HepG2 (cell line): ENCODE results near the gene LRRC55. TPM values are rescaled to one million over a fixed set of nuclear protein-coding genes. Genes with fewer than 3 reads are reported as not detected.

ENCODE experiments used
- ATAC-seq: fragments of 200-7000 bp; cut with Tn5 transposase; 3 replicates; pipeline ENCODE4 v1.9.1; 2020; ENCODE audit warnings: mild to moderate bottlenecking, moderate library complexity
- BruUV-seq: library from RNA; stranded (reverse); fragments of 400-500 nt; replicated peaks from 2 replicates; lab custom pipeline; 2021; lab: Mats Ljungman, UMichigan
- CTCF ChIA-PET: fragments of 300-600 bp; formaldehyde crosslinking; extraction: SDS; loops from one replicate; lab custom pipeline; 2021; ENCODE audit warnings: low total read pairs, inconsistent platforms, low intra/inter-chr PET ratio; lab: Yijun Ruan, JAX
- POLR2A ChIA-PET: fragments of 350-600 bp; sonication (Branson Sonifier 250); formaldehyde crosslinking; loops from one replicate; lab custom pipeline; 2020; ENCODE audit warnings: antibody characterized with exemption, inconsistent platforms; lab: Yijun Ruan, JAX
- DNase-seq: peaks from one replicate; pipeline ENCODE4 v3.0.0-alpha.2; 2015; ENCODE audit warnings: low spot score
- FAIRE-seq: peaks from 3 replicates; lab custom pipeline; 2011; peaks lifted over from hg19 to GRCh38; lab: Jason Lieb, UNC
- H2AFZ ChIP-seq: one replicate; pipeline ENCODE4 v1.6.1; 2011; ENCODE audit warnings: low read length, inconsistent platforms
- H3K27ac ChIP-seq: fragments of 300-600 bp; 3 replicates; pipeline ENCODE4 v1.8.0; 2011; ENCODE audit warnings: mixed run types, mild to moderate bottlenecking, mixed read lengths, low read length, inconsistent platforms; ENCODE audit not compliant: insufficient read depth; ENCODE audit errors: extremely low read length
- H3K27me3 ChIP-seq, 2 experiments: fragments of 200-600 bp in 1 of 2; 2 replicates in 1 of 2; 3 replicates in 1 of 2; pipeline versions ENCODE4 v1.6.0 to v1.8.0; 2011; ENCODE audit warnings: low read length in 2 of 2, mild to moderate bottlenecking in 2 of 2, moderate library complexity in 2 of 2, inconsistent platforms in 1 of 2; ENCODE audit not compliant: insufficient read depth in 2 of 2, control insufficient read depth in 1 of 2
- H3K36me3 ChIP-seq, 2 experiments: fragments of 200-600 bp in 1 of 2; replicated peaks in 1 of 2; 2 replicates in 1 of 2; 3 replicates in 1 of 2; pipeline versions ENCODE4 v1.5.1 to v1.8.0; 2011; ENCODE audit warnings: low read length in 2 of 2, inconsistent platforms in 1 of 2; ENCODE audit not compliant: insufficient read depth in 2 of 2, control insufficient read depth in 1 of 2
- H3K4me1 ChIP-seq: 2 replicates; pipeline ENCODE4 v1.5.1; 2012; ENCODE audit warnings: low read length, inconsistent platforms; ENCODE audit not compliant: insufficient read depth
- H3K4me2 ChIP-seq: 2 replicates; pipeline ENCODE4 v1.6.0; 2011; ENCODE audit warnings: low read depth, low read length, inconsistent platforms
- H3K4me3 ChIP-seq, 3 experiments: fragments of 200-600 bp in 1 of 3; sonication (generic), shearing (Covaris generic) in 1 of 3; replicated peaks in 1 of 3; 2 replicates each; pipeline ENCODE4 v1.5.1; 2011 to 2016; ENCODE audit warnings: low read length in 3 of 3, inconsistent platforms in 2 of 3, low read depth in 2 of 3, mild to moderate bottlenecking in 2 of 3, control low read depth in 1 of 3, mixed read lengths in 1 of 3; ENCODE audit not compliant: insufficient read depth in 1 of 3
- H3K79me2 ChIP-seq: one replicate; pipeline ENCODE4 v1.6.1; 2011; ENCODE audit warnings: low read length, inconsistent platforms; ENCODE audit not compliant: insufficient read depth
- H3K9ac ChIP-seq: 2 replicates; pipeline ENCODE4 v1.6.0; 2011; ENCODE audit warnings: mild to moderate bottlenecking, low read depth, low read length, inconsistent platforms; ENCODE audit not compliant: insufficient read depth
- H3K9me3 ChIP-seq: 2 replicates; pipeline ENCODE4 v1.5.1; 2012; ENCODE audit warnings: mild to moderate bottlenecking, low read length
- H4K20me1 ChIP-seq: 2 replicates; pipeline ENCODE4 v1.6.0; 2011; ENCODE audit warnings: inconsistent platforms, mild to moderate bottlenecking, low read length, moderate library complexity; ENCODE audit not compliant: insufficient read depth
- GMEB2 ChIP-seq: IDR thresholded peaks from 2 replicates; pipeline ENCODE4 v1.6.1; 2016; ENCODE audit warnings: missing biosample characterization, missing genetic modification reagents, low read depth
- PAXIP1 ChIP-seq: sonication (generic); formaldehyde crosslinking; conservative IDR thresholded peaks from 2 replicates; pipeline ENCODE4 v1.4.0; 2020; ENCODE audit warnings: mild to moderate bottlenecking, missing genetic modification reagents, moderate library complexity
- PPARG ChIP-seq: conservative IDR thresholded peaks from 2 replicates; pipeline ENCODE4 v1.6.1; 2016; ENCODE audit warnings: missing biosample characterization, missing genetic modification reagents
- PRPF4 ChIP-seq: fragments of 200-400 bp; formaldehyde crosslinking; IDR thresholded peaks from 2 replicates; pipeline ENCODE4 v1.6.1; 2016; ENCODE audit warnings: low read length, low read depth; ENCODE audit not compliant: poor library complexity, severe bottlenecking
- ZNF33A ChIP-seq: sonication (generic); formaldehyde crosslinking; IDR thresholded peaks from 2 replicates; pipeline ENCODE4 v1.5.1; 2020; ENCODE audit warnings: missing genetic modification reagents, mild to moderate bottlenecking, moderate library complexity, borderline replicate concordance
- ZNF720 ChIP-seq: sonication (generic); formaldehyde crosslinking; IDR thresholded peaks from 2 replicates; pipeline ENCODE4 v1.4.0; 2020; ENCODE audit warnings: missing genetic modification reagents
- WGBS: methylation state at CpG from one replicate; pipeline ENCODE4 v1.1.6; 2017; ENCODE audit warnings: low lambda C conversion rate; 5-methylcytosine and 5-hydroxymethylcytosine counted together
- in situ Hi-C: cut with HindIII; loops from 2 replicates; pipeline ENCODE4 v1.10.0; 2017; ENCODE audit warnings: low pct_unique_long_range_greater_than_20kb; ENCODE audit not compliant: extremely low pct_ligation_motif_present
- intact Hi-C: fragments of 100-400 bp; cut with micrococcal nuclease; formaldehyde crosslinking; loops from one replicate; pipeline ENCODE4 v1.10.0; 2022; ENCODE audit not compliant: unreplicated experiment
- polyA plus RNA-seq, 8 experiments: library from polyadenylated mRNA; depleted of rRNA in 3 of 8; stranded (reverse) in 7 of 8; unstranded in 1 of 8; fragments of >200 nt; fragmentation: Illumina TruSeq in 4 of 8; extraction: Trizol in 4 of 8; gene quantifications; 2 replicates each; pipeline versions ENCODE4 v1.2.1 to v1.2.3, GENCODE V29; 2011 to 2016; ENCODE audit warnings: low read depth in 4 of 8, missing spikeins in 1 of 8, mixed read lengths in 1 of 8; ENCODE audit not compliant: insufficient read depth in 1 of 8
- total RNA-seq, 5 experiments: library from RNA; depleted of rRNA; stranded (reverse); fragments of >200 nt; fragmentation: Illumina TruSeq; extraction: Trizol; gene quantifications; 2 replicates each; pipeline ENCODE4 v1.2.3, GENCODE V29; 2016; ENCODE audit warnings: low read depth in 1 of 5
- TF ChIP-seq, protein P1 (sequence below): sonication (generic); formaldehyde crosslinking; IDR thresholded peaks from 2 replicates; pipeline ENCODE4 v1.4.0; 2020; ENCODE audit warnings: missing genetic modification reagents, mild to moderate bottlenecking, borderline replicate concordance
- TF ChIP-seq, protein P2 (sequence below): IDR thresholded peaks from 2 replicates; pipeline ENCODE4 v1.6.1; 2012; ENCODE audit warnings: low read depth, low read length, improper control_type of control experiment
- TF ChIP-seq, protein P3 (sequence below): sonication (generic); formaldehyde crosslinking; IDR thresholded peaks from 2 replicates; pipeline ENCODE4 v1.4.0; 2020; ENCODE audit warnings: mild to moderate bottlenecking, low read depth, missing genetic modification reagents

The LRRC55 gene
- total and polyA plus RNA-seq, 2 of the 13 experiments (the other 11 are each of a cell fraction or from before 2014, with no cell fraction given): not detected

DNA sequence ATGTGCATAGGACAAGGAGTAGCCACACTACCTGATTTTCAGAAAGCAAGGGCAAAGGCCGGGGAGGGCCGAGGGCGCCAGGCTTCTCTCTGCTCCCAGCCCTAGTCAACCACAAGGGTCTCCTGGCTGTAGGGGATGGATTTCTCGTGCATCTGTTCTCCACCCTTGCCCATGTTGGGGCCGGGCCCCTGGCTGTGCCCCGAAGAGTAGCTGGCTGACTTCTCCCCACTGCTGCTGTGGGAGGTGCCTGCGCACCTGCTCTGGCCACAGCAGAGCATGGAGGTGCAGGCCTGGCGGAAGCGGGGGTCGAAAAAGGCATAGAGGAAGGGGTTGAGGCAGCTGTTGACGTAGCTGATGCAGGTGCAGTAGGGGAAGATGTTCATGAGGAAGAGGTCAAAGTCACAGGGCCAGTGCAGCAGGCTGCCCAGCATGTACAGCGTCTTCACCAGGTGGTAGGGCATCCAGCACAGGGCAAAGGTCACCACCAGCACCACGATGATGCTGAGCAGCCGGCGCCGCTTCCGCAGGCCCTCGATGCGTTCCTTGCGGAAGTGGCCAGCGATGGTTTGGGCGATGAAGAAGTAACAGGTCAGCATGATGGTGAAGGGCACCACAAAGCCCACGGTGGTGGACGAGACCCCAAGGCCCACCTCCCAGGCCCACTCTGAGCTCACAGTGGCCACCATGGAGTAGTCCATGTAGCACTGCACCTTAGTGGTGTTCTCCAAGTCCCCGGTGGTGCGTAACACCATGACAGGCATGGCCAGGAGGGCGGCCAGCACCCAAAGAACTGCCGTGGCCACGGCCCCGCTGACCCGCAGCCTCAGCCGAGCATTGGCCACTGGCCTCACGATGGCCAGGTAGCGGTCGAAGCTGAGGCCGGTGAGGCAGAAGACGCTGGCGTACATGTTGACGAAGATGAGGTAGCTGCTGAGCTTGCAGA lies 54.3 kb downstream of the LRRC55 start (continued):
- TF ChIP-seq, protein P1, sequence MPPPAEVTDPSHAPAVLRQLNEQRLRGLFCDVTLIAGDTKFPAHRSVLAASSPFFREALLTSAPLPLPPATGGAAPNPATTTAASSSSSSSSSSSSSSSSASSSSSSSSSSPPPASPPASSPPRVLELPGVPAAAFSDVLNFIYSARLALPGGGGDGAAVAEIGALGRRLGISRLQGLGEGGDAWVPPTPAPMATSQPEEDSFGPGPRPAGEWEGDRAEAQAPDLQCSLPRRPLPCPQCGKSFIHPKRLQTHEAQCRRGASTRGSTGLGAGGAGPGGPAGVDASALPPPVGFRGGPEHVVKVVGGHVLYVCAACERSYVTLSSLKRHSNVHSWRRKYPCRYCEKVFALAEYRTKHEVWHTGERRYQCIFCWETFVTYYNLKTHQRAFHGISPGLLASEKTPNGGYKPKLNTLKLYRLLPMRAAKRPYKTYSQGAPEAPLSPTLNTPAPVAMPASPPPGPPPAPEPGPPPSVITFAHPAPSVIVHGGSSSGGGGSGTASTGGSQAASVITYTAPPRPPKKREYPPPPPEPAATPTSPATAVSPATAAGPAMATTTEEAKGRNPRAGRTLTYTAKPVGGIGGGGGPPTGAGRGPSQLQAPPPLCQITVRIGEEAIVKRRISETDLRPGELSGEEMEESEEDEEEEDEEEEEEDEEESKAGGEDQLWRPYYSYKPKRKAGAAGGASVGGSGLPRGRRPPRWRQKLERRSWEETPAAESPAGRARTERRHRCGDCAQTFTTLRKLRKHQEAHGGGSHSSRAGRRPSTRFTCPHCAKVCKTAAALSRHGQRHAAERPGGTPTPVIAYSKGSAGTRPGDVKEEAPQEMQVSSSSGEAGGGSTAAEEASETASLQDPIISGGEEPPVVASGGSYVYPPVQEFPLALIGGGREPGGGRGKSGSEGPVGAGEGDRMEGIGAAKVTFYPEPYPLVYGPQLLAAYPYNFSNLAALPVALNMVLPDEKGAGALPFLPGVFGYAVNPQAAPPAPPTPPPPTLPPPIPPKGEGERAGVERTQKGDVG (CRISPR knock-in tag): no peak
- TF ChIP-seq GMEB2 (CRISPR knock-in tag): no peak
- TF ChIP-seq ZNF33A (CRISPR knock-in tag): no peak

- Histone ChIP-seq H3K9ac (no peak within 1 kb of the TSS), H2AFZ (no peak within 1 kb of the TSS), H3K36me3 (no peaks in the 10 kb centered on the region), H3K27ac (no peak within 1 kb of the TSS), H3K4me1 (no peaks in the 10 kb centered on the region), H3K27me3 (peaks cover 0 to 5% of the 10 kb centered on the region in 2 experiments; a peak in 1 of 5 replicates), H4K20me1 (no peaks in the 10 kb centered on the region), H3K9me3 (no peaks in the 10 kb centered on the region), H3K4me2 (no peak within 1 kb of the TSS), H3K79me2 (no peaks in the 10 kb centered on the region), H3K4me3 (no peak within 1 kb of the TSS)
- intact Hi-C loops (no loop called here), in situ Hi-C loops (no loop called here)
- CTCF ChIA-PET: no interaction called here
- FAIRE-seq (no peak), DNase-seq (no peak), ATAC-seq (no peak)
- POLR2A ChIA-PET: no interaction called here
- BruUV-seq: no TSS peak
- WGBS: 6% methylated on average over 6 of the region's 6 CpGs
- TF ChIP-seq, protein P2, sequence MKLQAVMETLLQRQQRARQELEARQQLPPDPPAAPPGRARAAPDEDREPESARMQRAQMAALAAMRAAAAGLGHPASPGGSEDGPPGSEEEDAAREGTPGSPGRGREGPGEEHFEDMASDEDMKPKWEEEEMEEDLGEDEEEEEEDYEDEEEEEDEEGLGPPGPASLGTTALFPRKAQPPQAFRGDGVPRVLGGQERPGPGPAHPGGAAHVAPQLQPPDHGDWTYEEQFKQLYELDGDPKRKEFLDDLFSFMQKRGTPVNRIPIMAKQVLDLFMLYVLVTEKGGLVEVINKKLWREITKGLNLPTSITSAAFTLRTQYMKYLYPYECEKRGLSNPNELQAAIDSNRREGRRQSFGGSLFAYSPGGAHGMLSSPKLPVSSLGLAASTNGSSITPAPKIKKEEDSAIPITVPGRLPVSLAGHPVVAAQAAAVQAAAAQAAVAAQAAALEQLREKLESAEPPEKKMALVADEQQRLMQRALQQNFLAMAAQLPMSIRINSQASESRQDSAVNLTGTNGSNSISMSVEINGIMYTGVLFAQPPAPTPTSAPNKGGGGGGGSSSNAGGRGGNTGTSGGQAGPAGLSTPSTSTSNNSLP: no peak
- no peak for TF ChIP-seq PAXIP1 (CRISPR knock-in tag)
- TF ChIP-seq PRPF4: no peak
- no peak for TF ChIP-seq PPARG (CRISPR knock-in tag)
- TF ChIP-seq ZNF720 (CRISPR knock-in tag): no peak
- TF ChIP-seq, protein P3, sequence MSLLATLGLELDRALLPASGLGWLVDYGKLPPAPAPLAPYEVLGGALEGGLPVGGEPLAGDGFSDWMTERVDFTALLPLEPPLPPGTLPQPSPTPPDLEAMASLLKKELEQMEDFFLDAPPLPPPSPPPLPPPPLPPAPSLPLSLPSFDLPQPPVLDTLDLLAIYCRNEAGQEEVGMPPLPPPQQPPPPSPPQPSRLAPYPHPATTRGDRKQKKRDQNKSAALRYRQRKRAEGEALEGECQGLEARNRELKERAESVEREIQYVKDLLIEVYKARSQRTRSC (CRISPR knock-in tag): no peak
Measured at GRCh38 chr11:57237204-57237681, 55.5 kb downstream of the LRRC55 start, which contains the start of gene APLNR. TSS of gene APLNR (minus strand) at chr11:57237250. CDS start at chr11:57237004, 246 bp downstream.
